Ovary (tissue), 3 donors: ENCODE measurements around the gene SGSH.

Source experiments
- CTCF ChIP-seq, 3 donors: fragments of 450-650 bp in 2 of 3; fragments of 200-600 bp in 1 of 3; IDR thresholded peaks; one replicate each; pipeline versions ENCODE4 v1.5.1 to v1.8.0; 2016 to 2022; ENCODE audit warnings: antibody characterized with exemption in 3 of 3, mild to moderate bottlenecking in 1 of 3
- EP300 ChIP-seq: sonication (generic); formaldehyde crosslinking; IDR thresholded peaks from one replicate; pipeline ENCODE4 v1.6.1; 2017; ENCODE audit warnings: antibody characterized with exemption
- POLR2A ChIP-seq: fragments of 450-650 bp; IDR thresholded peaks from one replicate; pipeline ENCODE4 v1.6.1; 2017; ENCODE audit warnings: antibody characterized with exemption, mild to moderate bottlenecking, moderate library complexity
- donor health status: DM: no; HTN: no; CAD: no.

DNA sequence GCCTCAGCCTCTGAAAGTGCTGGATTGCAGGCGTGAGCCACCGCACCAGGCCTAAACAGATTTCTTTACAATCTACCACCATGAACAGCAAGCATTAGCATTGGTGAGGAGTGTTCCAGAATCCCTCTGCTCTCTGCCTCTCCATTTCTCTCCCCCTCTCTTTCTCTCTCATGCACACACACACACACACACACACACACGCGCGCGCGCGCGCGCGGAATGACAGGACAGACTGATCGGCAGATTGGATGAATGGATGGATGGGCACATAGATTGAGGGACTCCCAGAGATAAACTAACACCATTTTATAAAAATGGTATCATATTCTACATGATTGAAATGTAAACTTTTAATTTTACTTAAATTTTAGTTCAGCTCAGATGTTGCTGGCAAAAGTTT lies 47.0 kb downstream of the SGSH start:
- TF ChIP-seq CTCF (IDR thresholded peaks at IDR 0.05) (no peak), POLR2A (no peak), EP300 (no peak)
